Astrocyte (in vitro differentiated cells and primary cell): Measurements from ENCODE around the gene RASL10B.

Source experiments
- CTCF ChIP-seq: IDR thresholded peaks from 2 replicates; pipeline ENCODE4 v1.5.1; 2011; ENCODE audit warnings: low read depth, mild to moderate bottlenecking, inconsistent platforms, low read length, moderate library complexity; ENCODE audit not compliant: insufficient read depth
- EZH2 ChIP-seq: IDR thresholded peaks from 2 replicates; pipeline ENCODE4 v1.6.1; 2012; ENCODE audit warnings: mild to moderate bottlenecking, low read length, inconsistent platforms; ENCODE audit not compliant: insufficient read depth

GRCh38 chr17:35729405-35729833 is 2.0 kb upstream of the RASL10B start:
- TF ChIP-seq CTCF (no peak), EZH2 (no peak)
